Large intestine (tissue), 3 donors: Measurements from ENCODE around the gene GRB14. TPM values are rescaled to one million over a fixed set of nuclear protein-coding genes. Genes with fewer than 3 reads are reported as not detected.
"Not testable (repeated sequence)": the region's sequence is repeated elsewhere in the genome, so short reads cannot be mapped to it uniquely, and the experiment has no call there.

ENCODE experiments used
- DNase-seq, 2 donors: peaks; one replicate each; pipeline versions ENCODE4 v3.0.0 to v3.0.0-alpha.2; 2013
- H3K27ac ChIP-seq: one replicate; pipeline ENCODE4 v1.5.1; 2013; ENCODE audit warnings: low read length
- H3K27me3 ChIP-seq: 2 replicates; pipeline ENCODE4 v1.6.1; 2013; ENCODE audit warnings: low read length; ENCODE audit not compliant: control insufficient read depth, insufficient read depth
- H3K36me3 ChIP-seq: 2 replicates; pipeline ENCODE4 v1.6.1; 2013; ENCODE audit warnings: low read length; ENCODE audit not compliant: control insufficient read depth, insufficient read depth
- H3K4me1 ChIP-seq: one replicate; pipeline ENCODE4 v1.6.1; 2013; ENCODE audit warnings: low read length; ENCODE audit not compliant: control insufficient read depth, insufficient read depth
- H3K4me3 ChIP-seq: one replicate; pipeline ENCODE4 v1.5.1; 2013; ENCODE audit warnings: low read length
- H3K9me3 ChIP-seq: one replicate; pipeline ENCODE4 v1.6.1; 2013; ENCODE audit warnings: mild to moderate bottlenecking, low read depth, low read length, moderate library complexity; ENCODE audit not compliant: control insufficient read depth
- WGBS: methylation state at CpG from one replicate; pipeline ENCODE4 v1.1.5; 2013; ENCODE audit warnings: low lambda C conversion rate; ENCODE audit not compliant: insufficient coverage; 5-methylcytosine and 5-hydroxymethylcytosine counted together
- polyA plus RNA-seq: library from polyadenylated mRNA; unstranded; fragments of 120-200 nt; gene quantifications from one replicate; pipeline ENCODE4 v1.2.1, GENCODE V29; 2013

Gene GRB14
- polyA plus RNA-seq, 1 donor: 8.7 TPM

DNA sequence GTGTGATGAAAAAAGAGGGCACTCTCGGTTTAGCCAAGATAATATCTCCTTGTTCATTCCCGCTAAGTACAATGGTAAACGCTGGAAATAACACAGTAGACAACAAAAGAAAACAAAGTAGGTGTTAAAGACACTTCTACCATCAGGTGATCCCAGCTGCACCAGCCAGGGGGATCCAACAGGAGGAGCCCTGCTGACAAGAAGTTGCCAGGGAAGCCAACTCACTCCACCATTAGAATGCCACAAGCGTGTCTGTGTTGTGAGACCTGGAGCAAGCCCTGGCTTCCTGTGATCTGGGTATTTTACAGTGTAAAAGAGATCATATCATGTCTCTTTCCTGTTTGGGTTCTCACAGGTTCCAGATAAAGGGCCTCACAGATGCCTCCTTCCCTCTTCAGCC is 117.0 kb downstream of the GRB14 start:
- WGBS: no CpG with 5 or more reads among the region's 4 CpGs
- no peak overlapping the region for H3K4me3 ChIP-seq
- DNase-seq: no peak
- H3K27me3 ChIP-seq: no peaks in the 10 kb centered on the region
- H3K36me3 ChIP-seq: no peaks in the 10 kb centered on the region
- H3K4me1 ChIP-seq: no peaks in the 10 kb centered on the region
- no peaks in the 10 kb centered on the region for H3K9me3 ChIP-seq
- H3K27ac ChIP-seq: no peak overlapping the region

- 0% methylated on average over 1 of the region's 2 CpGs for WGBS
- peak; percentile 43 to 57 for DNase-seq
- H3K4me3 ChIP-seq: no peak overlapping the region
Measured at GRCh38 chr2:164498836-164499235, 122.4 kb downstream of the GRB14 start.

GRCh38 chr2:164496881-164497280 is 124.4 kb downstream of the GRB14 start:
- Histone ChIP-seq H3K27me3 (no peaks in the 10 kb centered on the region), H3K36me3 (no peaks in the 10 kb centered on the region), H3K9me3 (no peaks in the 10 kb centered on the region), H3K4me3 (no peak overlapping the region), H3K4me1 (no peaks in the 10 kb centered on the region), H3K27ac (no peak overlapping the region)
- no peak for DNase-seq
- no CpG with 5 or more reads among the region's 5 CpGs for WGBS

More at GRCh38 chr2:164498836-164499235, 122.4 kb downstream of the GRB14 start:
- Histone ChIP-seq H3K4me1 (no peaks in the 10 kb centered on the region), H3K27ac (no peak overlapping the region), H3K36me3 (no peaks in the 10 kb centered on the region), H3K27me3 (no peaks in the 10 kb centered on the region), H3K9me3 (no peaks in the 10 kb centered on the region)

- no peaks in the 10 kb centered on the region for H3K27me3 ChIP-seq
- no peaks in the 10 kb centered on the region for H3K4me1 ChIP-seq
- H3K4me3 ChIP-seq: no peak overlapping the region
- H3K36me3 ChIP-seq: no peaks in the 10 kb centered on the region
- 50% methylated on average over 2 of the region's 3 CpGs for WGBS
- H3K9me3 ChIP-seq: no peaks in the 10 kb centered on the region
- DNase-seq: no peak
- H3K27ac ChIP-seq: no peak overlapping the region
Measured at GRCh38 chr2:164496421-164496820, 124.9 kb downstream of the GRB14 start.

GRCh38 chr2:164495491-164496223 is 125.6 kb downstream of the GRB14 start:
- H3K36me3 ChIP-seq: no peaks in the 10 kb centered on the region
- no peaks in the 10 kb centered on the region for H3K27me3 ChIP-seq
- no peaks in the 10 kb centered on the region for H3K9me3 ChIP-seq
- H3K4me1 ChIP-seq: no peaks in the 10 kb centered on the region
- WGBS: 36% methylated on average over 3 of the region's 6 CpGs
- H3K27ac ChIP-seq: no peak overlapping the region
- DNase-seq: peak in 1 of 2 donors; percentile 3
- H3K4me3 ChIP-seq: no peak overlapping the region

GRCh38 chr2:164485541-164485940 is 135.7 kb downstream of the GRB14 start:
- H3K4me1 ChIP-seq: no peaks in the 10 kb centered on the region
- H3K9me3 ChIP-seq: no peaks in the 10 kb centered on the region
- no CpG with 5 or more reads among the region's 1 CpG for WGBS
- no peak overlapping the region for H3K4me3 ChIP-seq
- no peak for DNase-seq
- no peaks in the 10 kb centered on the region for H3K27me3 ChIP-seq
- H3K36me3 ChIP-seq: no peaks in the 10 kb centered on the region
- no peak overlapping the region for H3K27ac ChIP-seq

DNA sequence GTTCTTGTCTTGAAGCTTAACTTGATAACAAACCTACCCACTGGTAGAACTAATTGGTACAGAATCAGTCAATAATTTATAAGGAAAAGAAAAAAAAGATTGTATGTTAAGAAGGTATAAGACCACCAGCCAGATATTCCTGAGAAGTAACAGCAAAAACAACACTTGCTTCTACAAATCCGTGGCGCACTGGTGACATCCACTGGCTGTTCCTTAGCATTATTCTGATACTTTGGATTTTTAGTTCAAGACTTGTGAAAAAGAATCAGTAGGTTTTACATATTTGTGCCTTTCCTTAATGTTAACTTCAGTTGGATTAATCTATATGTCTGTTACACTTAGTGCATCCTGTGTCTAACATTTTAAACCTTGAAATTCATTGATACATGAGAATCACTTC is 141.8 kb downstream of the GRB14 start:
- Histone ChIP-seq H3K27me3 (no peaks in the 10 kb centered on the region), H3K9me3 (no peaks in the 10 kb centered on the region), H3K27ac (no peak overlapping the region), H3K36me3 (no peaks in the 10 kb centered on the region), H3K4me3 (no peak overlapping the region), H3K4me1 (no peaks in the 10 kb centered on the region)
- no CpG with 5 or more reads among the region's 2 CpGs for WGBS
- no peak for DNase-seq

DNA sequence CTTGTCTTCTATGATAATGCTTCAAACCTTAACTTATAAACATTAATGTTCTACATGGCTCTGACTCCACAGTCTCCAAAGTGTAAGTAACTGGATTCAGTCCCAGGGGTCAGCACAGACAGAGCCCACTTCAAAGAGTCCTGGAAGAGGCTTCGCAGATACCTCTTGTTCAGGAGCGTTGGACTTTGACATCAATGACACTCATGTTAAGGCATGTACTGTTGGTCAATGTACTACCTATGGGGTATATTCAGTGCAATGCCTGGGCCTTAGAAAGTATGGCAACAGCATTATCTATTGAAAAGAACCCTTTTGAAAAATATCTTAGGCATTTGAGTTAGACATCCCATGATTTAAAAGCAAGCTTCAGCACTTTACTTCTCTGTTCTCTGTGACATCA is 143.1 kb downstream of the GRB14 start:
- no peak for DNase-seq
- Histone ChIP-seq H3K4me1 (no peaks in the 10 kb centered on the region), H3K36me3 (no peaks in the 10 kb centered on the region), H3K27ac (no peak overlapping the region), H3K9me3 (no peaks in the 10 kb centered on the region), H3K4me3 (no peak overlapping the region), H3K27me3 (no peaks in the 10 kb centered on the region)
- no CpG with 5 or more reads among the region's 2 CpGs for WGBS

GRCh38 chr2:164474873-164475272 is 146.4 kb downstream of the GRB14 start:
- H3K9me3 ChIP-seq: no peaks in the 10 kb centered on the region
- H3K36me3 ChIP-seq: no peaks in the 10 kb centered on the region
- H3K27me3 ChIP-seq: no peaks in the 10 kb centered on the region
- H3K4me3 ChIP-seq: no peak overlapping the region
- no peaks in the 10 kb centered on the region for H3K4me1 ChIP-seq
- no peak overlapping the region for H3K27ac ChIP-seq
- no peak for DNase-seq

DNA sequence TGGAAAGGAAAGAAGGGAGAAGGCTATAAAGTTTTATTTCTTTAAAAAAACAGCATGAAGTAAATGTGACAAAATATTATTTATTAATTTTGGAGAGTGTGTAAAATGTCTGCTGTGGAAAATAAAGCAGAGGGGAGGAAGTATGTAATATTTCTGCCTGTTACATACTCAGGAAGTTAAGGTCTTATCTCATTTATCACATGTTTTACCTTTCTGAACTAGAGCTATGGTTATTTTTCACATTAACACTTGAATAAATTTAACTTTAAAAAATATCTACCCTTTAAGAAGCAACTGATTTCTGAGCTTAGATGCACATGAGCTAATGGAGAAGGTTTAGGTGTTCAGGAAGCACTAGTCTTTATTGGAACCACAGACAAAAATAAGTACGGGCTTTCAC is 148.3 kb downstream of the GRB14 start:
- no peaks in the 10 kb centered on the region for H3K27me3 ChIP-seq
- WGBS: no CpG with 5 or more reads among the region's 1 CpG
- DNase-seq: no peak
- H3K4me3 ChIP-seq: no peak overlapping the region
- no peaks in the 10 kb centered on the region for H3K9me3 ChIP-seq
- H3K36me3 ChIP-seq: no peaks in the 10 kb centered on the region
- H3K27ac ChIP-seq: no peak overlapping the region
- H3K4me1 ChIP-seq: no peaks in the 10 kb centered on the region

GRCh38 chr2:164465047-164465446 is 156.2 kb downstream of the GRB14 start:
- H3K4me1 ChIP-seq, DNase-seq, H3K9me3 ChIP-seq, H3K4me3 ChIP-seq, H3K27ac ChIP-seq, H3K27me3 ChIP-seq, H3K36me3 ChIP-seq: not testable (repeated sequence)
- no CpG with 5 or more reads among the region's 2 CpGs for WGBS
